Right atrium auricular region (tissue), 2 donors: ENCODE results near the gene STRADA. TPM values are rescaled to one million over a fixed set of nuclear protein-coding genes. Genes with fewer than 3 reads are reported as not detected.

Source experiments
- DNase-seq: peaks from one replicate; pipeline ENCODE4 v3.0.0-alpha.2; 2019; ENCODE audit warnings: low spot score
- H3K27ac ChIP-seq, 2 donors: fragments of 200-600 bp; sonication (generic); 1 replicate in 1 of 2; 2 replicates in 1 of 2; pipeline ENCODE4 v1.5.1; 2016 to 2019
- H3K27me3 ChIP-seq, 2 donors: fragments of 200-600 bp; sonication (generic); one replicate each; pipeline versions ENCODE4 v1.5.1 to v1.6.0; 2017 to 2019
- H3K36me3 ChIP-seq: fragments of 200-600 bp; sonication (generic); one replicate; pipeline ENCODE4 v1.5.1; 2016
- H3K4me1 ChIP-seq, 2 donors: fragments of 200-600 bp; sonication (generic); one replicate each; pipeline versions ENCODE4 v1.5.1 to v1.6.0; 2017 to 2019
- H3K4me3 ChIP-seq, 2 donors: fragments of 200-600 bp; sonication (generic); 1 replicate in 1 of 2; 2 replicates in 1 of 2; pipeline ENCODE4 v1.5.1; 2017 to 2019; ENCODE audit warnings: mild to moderate bottlenecking in 1 of 2, moderate library complexity in 1 of 2
- H3K9me3 ChIP-seq, 2 donors: fragments of 200-600 bp; sonication (generic); one replicate each; pipeline ENCODE4 v1.5.1; 2019
- total RNA-seq, 2 donors: library from RNA; depleted of rRNA; stranded (reverse); fragments of >200 nt; gene quantifications; one replicate each; pipeline ENCODE4 v1.1.0, GENCODE V29; 2016
- TF ChIP-seq, protein P1 (sequence below), 2 donors: fragments of 200-600 bp; sonication (generic); IDR thresholded peaks; one replicate each; pipeline ENCODE4 v1.5.1; 2019; ENCODE audit warnings: antibody characterized with exemption in 2 of 2

The STRADA gene
- total RNA-seq, 2 donors from 2014 or later: 13.1 to 14.4 TPM

DNA sequence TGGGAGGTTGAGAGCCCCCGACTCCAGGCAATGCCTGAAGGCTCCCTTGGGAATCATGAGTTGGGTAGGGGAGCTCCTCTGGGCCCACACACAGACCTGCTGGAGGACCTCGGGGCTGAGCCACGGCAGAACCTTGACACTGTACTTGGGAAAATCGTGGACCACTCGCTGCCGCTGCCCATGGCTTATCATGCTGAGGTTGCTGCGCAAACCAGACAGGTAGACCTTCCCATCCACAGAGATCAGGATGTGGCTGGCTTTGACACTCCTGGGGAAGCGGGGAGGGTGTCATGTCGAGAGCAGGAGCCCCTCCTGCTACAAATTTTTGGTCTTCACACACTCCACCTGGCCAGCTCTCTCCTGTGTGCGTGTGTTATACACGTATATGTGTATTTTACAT is 34.4 kb downstream of the STRADA start:
- Histone ChIP-seq H3K36me3 (peaks cover 54% of the 10 kb centered on the region), H3K9me3 (no peaks in the 10 kb centered on the region), H3K27ac (no peak overlapping the region), H3K4me1 (no peaks in the 10 kb centered on the region), H3K4me3 (no peak overlapping the region), H3K27me3 (no peaks in the 10 kb centered on the region)
- TF ChIP-seq, protein P1, sequence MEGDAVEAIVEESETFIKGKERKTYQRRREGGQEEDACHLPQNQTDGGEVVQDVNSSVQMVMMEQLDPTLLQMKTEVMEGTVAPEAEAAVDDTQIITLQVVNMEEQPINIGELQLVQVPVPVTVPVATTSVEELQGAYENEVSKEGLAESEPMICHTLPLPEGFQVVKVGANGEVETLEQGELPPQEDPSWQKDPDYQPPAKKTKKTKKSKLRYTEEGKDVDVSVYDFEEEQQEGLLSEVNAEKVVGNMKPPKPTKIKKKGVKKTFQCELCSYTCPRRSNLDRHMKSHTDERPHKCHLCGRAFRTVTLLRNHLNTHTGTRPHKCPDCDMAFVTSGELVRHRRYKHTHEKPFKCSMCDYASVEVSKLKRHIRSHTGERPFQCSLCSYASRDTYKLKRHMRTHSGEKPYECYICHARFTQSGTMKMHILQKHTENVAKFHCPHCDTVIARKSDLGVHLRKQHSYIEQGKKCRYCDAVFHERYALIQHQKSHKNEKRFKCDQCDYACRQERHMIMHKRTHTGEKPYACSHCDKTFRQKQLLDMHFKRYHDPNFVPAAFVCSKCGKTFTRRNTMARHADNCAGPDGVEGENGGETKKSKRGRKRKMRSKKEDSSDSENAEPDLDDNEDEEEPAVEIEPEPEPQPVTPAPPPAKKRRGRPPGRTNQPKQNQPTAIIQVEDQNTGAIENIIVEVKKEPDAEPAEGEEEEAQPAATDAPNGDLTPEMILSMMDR (IDR thresholded peaks at IDR 0.05): no peak
- DNase-seq: no peak

DNA sequence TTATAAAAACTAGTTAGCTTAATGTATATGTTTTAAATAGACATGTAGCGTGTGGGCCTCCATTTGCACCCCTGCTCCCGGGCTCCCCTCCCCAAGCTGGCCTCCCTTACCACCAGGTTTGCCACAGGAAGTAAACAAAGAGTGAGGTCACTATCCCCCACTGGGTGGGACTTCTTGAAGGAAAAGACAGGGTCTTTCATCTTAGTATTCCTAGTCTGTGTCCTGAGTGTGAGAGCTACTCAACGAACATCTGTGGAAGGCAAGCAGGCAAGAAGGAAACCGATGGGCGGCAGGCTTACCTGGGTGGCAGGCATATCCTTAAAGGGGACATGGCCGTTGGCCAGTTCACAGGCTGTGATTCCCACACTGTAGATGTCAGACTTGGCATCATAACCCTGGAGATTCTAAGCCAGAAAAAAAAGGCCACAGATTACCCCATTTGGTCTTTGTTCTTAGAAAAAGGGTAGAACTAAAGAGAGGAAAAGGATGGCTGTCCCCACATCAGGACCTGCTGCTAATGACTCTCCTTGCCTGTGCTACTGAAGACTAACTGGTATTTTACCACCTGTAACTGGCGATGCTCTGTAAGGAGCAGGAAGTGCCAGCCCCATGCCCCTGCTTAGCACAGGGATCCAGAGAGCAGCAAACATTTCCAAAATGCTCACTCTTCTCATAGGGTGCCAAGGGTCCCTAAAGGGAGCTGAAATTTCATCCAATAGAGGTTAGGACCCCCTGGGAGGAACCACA is 35.1 kb downstream of the STRADA start:
- Histone ChIP-seq H3K27ac (no peak overlapping the region), H3K9me3 (no peaks in the 10 kb centered on the region), H3K4me3 (no peak overlapping the region), H3K27me3 (no peaks in the 10 kb centered on the region), H3K36me3 (peaks cover 54% of the 10 kb centered on the region), H3K4me1 (peaks cover 0 to 4% of the 10 kb centered on the region in 2 donors)
- no peak for DNase-seq
- TF ChIP-seq, protein P1 (IDR thresholded peaks at IDR 0.05): no peak

DNA sequence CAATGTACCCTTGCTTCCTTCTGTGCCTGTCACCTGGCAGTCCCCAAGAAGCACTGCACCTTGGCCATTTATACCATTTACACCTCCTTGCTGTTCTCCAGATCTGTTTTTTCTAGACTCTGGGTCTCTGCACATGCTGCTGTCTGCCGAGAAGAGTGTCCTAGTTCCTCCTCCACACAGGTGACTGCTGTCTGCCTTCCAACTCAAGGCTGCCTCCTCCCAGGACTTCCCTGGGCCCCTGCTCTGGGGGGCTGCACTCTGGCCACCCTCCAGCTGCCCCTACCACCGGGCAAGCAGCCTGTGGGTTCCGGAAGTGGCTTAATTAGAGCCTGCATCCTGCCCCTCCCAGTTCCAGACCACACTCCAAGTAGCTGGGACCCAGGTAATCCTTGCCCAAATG is 35.9 kb downstream of the STRADA start:
- TF ChIP-seq, protein P1 (IDR thresholded peaks at IDR 0.05): no peak
- no peaks in the 10 kb centered on the region for H3K9me3 ChIP-seq

DNA sequence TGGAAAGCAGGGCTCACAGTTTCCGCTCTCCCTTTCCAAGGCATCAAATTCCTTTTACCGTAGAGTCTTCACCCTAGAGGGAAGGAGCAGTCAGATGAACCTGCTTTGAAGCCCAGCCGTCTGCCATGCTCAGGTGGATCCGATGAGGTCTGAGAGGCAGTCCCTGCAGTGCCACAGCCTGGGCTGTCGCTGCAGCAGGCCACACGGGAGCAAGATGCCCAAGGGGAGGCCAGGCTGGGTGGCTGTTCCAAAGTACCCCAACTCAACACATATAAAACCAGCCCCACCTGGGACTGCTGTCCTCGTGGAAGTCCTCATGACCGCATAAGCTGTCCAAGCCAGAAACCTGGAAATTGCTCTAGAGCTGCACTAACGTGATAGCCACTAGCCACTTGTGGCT is 36.8 kb downstream of the STRADA start:
- peaks cover 0 to 17% of the 10 kb centered on the region in 2 donors for H3K4me1 ChIP-seq
- no peaks in the 10 kb centered on the region for H3K9me3 ChIP-seq
- H3K36me3 ChIP-seq: peaks cover 44% of the 10 kb centered on the region
- no peak for DNase-seq
- H3K27me3 ChIP-seq: no peaks in the 10 kb centered on the region
- TF ChIP-seq, protein P1 (IDR thresholded peaks at IDR 0.05): no peak
- no peak overlapping the region for H3K4me3 ChIP-seq
- no peak overlapping the region for H3K27ac ChIP-seq

More for the DNA sequence above, 35.9 kb downstream of the STRADA start:
- H3K27ac ChIP-seq: no peak overlapping the region
- H3K27me3 ChIP-seq: no peaks in the 10 kb centered on the region
- H3K4me1 ChIP-seq: peaks cover 0 to 13% of the 10 kb centered on the region in 2 donors
- no peak for DNase-seq
- peaks cover 52% of the 10 kb centered on the region for H3K36me3 ChIP-seq
- no peak overlapping the region for H3K4me3 ChIP-seq

DNA sequence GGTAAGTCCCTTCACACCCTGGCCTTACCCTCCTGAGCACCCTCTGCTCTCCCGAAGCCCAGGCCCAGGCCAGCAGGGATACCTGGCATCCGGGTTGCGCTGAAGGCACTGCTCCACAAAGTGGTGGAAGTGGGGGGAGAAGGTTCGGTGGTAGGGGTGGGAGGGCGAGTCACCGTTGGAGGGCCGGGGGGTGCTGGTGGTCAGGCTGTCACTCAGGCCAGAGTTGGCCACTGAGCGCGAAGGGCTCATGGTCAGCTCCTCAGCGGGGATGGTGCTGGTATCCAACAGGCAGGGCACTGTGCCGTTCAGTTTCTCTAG is 37.4 kb downstream of the STRADA start:
- Histone ChIP-seq H3K36me3 (peaks cover 40% of the 10 kb centered on the region), H3K27me3 (no peaks in the 10 kb centered on the region), H3K27ac (no peak overlapping the region), H3K9me3 (no peaks in the 10 kb centered on the region), H3K4me1 (peaks cover 0 to 19% of the 10 kb centered on the region in 2 donors), H3K4me3 (no peak overlapping the region)
- TF ChIP-seq, protein P1 (IDR thresholded peaks at IDR 0.05): no peak
- DNase-seq: no peak
